ENCODE measurements around the gene EMP1.

GRCh38 chr12:13238204-13238603, 41.7 kb downstream of the EMP1 start:
- TF ChIP-seq CTCF (IDR thresholded peaks at IDR 0.05 in 4 of 5, conservative IDR thresholded peaks at IDR 0.05 in 1 of 5) (no peak), POLR2A (IDR thresholded peaks at IDR 0.05) (no peak)
